Measurements from ENCODE around the gene TNFAIP1. TPM values are rescaled to one million over a fixed set of nuclear protein-coding genes. Genes with fewer than 3 reads are reported as not detected.

The TNFAIP1 gene
- total RNA-seq, 2 donors from 2014 or later = 29.6 to 39.8 TPM

DNA sequence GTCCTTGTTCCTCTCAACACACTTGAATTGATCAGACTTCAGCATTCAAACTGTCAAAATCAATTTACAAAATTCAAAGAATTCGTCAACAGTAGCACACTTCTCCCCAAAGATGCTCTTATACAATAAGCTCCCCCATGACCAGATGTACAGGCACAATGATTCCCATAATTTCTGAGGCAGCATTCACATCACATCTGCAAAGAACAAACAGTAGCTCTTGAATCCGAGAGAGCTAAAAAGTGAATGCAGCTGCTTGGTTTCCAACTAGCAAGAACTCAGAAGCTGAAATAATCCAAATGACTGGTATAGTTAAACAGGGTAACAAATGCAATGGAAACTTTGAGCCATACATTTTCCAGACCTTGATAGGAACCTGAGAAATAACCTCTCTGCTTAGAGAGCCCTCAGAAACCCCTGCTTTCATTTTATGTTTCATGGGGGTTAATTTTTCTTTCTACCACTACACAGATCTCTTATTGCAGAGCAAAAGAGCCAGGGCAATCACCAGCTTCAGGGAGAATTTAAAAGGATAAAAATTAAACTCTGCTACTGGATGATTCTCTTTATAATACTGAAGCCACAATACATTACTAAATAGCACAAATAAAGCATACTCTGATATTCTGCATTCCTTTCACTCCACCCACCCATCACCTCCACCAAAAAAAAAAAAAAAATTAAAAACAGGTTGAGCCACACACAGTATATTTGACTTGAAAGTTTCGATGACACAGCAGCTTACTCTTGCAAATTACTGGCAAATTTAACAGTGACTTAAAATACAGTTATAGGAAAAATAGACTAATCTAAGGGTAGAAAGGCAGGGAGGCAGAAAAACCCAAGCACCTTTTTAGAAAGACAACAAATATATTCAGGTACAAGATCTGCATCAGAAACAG is 39.6 kb upstream of the TNFAIP1 start:
- Histone ChIP-seq H3K27ac (no peak overlapping the region), H3K9me3 (no peaks in the 10 kb centered on the region), H3K9ac (ENCODE audit: low read depth in 2 of 2, low read length in 2 of 2) (no peak overlapping the region), H3K4me1 (no peaks in the 10 kb centered on the region), H3K4me3 (no peak overlapping the region), H3K36me3 (no peaks in the 10 kb centered on the region), H3K27me3 (peaks cover 4% of the 10 kb centered on the region)
- TF ChIP-seq, protein P1, sequence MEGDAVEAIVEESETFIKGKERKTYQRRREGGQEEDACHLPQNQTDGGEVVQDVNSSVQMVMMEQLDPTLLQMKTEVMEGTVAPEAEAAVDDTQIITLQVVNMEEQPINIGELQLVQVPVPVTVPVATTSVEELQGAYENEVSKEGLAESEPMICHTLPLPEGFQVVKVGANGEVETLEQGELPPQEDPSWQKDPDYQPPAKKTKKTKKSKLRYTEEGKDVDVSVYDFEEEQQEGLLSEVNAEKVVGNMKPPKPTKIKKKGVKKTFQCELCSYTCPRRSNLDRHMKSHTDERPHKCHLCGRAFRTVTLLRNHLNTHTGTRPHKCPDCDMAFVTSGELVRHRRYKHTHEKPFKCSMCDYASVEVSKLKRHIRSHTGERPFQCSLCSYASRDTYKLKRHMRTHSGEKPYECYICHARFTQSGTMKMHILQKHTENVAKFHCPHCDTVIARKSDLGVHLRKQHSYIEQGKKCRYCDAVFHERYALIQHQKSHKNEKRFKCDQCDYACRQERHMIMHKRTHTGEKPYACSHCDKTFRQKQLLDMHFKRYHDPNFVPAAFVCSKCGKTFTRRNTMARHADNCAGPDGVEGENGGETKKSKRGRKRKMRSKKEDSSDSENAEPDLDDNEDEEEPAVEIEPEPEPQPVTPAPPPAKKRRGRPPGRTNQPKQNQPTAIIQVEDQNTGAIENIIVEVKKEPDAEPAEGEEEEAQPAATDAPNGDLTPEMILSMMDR (IDR thresholded peaks at IDR 0.05) = no peak
- intact Hi-C loops (cut with DNase I) = no loop called here
- DNase-seq = no peak

DNA sequence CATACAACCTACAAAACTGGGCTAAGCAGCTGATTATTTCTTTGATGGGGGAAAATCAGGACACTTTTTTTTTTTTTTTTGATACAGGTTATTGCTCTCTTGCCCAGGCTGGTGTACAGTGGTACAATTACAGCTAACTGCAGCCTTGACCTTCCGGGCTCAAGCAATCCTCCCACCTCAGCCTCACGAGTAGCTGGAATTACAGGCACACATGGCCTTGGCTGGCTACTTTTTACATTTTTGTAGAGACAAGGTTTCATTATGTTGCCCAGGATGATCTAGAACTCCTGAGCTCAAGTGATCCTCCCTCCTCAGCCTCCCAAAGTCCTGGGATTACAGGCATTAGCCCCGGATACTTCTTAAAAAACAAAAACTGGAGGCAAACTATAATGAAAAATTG is 37.1 kb upstream of the TNFAIP1 start:
- no peak overlapping the region for H3K4me3 ChIP-seq
- TF ChIP-seq, protein P1 (IDR thresholded peaks at IDR 0.05) = no peak
- H3K27ac ChIP-seq = no peak overlapping the region
- H3K27me3 ChIP-seq = peaks cover 4% of the 10 kb centered on the region
- intact Hi-C loops (cut with DNase I) = no loop called here
- no peak for DNase-seq
- no peaks in the 10 kb centered on the region for H3K36me3 ChIP-seq
- H3K9ac ChIP-seq (ENCODE audit: low read depth in 2 of 2, low read length in 2 of 2) = no peak overlapping the region
- no peaks in the 10 kb centered on the region for H3K4me1 ChIP-seq
- H3K9me3 ChIP-seq = no peaks in the 10 kb centered on the region

DNA sequence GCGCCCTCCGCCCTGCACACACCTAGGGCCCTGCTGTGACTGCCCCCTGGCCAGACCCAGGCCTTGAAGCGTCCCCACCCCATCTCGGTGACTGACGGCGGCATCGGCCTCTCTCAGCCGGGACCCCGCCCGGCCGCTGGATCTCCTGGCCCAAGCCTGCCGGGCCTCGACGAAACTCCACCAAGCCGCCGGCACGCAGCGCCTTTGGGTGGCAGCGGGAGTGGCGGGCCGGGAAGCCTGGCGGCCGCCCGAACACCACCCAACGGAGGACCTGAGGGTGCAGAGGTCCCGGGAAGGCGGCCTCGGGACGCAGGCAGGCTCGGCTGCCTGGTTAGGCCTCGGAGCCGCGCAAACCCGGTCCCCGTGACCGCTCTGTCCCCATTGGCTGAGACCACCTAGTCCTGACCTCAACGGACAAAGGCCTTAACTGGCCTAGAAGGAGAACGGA is 28.6 kb upstream of the TNFAIP1 start:
- Histone ChIP-seq H3K9me3 (no peaks in the 10 kb centered on the region), H3K27ac (no peak overlapping the region), H3K4me3 (no peak overlapping the region), H3K27me3 (no peaks in the 10 kb centered on the region), H3K36me3 (no peaks in the 10 kb centered on the region), H3K4me1 (no peaks in the 10 kb centered on the region), H3K9ac (ENCODE audit: low read depth in 2 of 2, low read length in 2 of 2) (no peak overlapping the region)
- TF ChIP-seq, protein P1 (IDR thresholded peaks at IDR 0.05) = no peak
- intact Hi-C loops (cut with DNase I) = no loop called here
- no peak for DNase-seq

DNA sequence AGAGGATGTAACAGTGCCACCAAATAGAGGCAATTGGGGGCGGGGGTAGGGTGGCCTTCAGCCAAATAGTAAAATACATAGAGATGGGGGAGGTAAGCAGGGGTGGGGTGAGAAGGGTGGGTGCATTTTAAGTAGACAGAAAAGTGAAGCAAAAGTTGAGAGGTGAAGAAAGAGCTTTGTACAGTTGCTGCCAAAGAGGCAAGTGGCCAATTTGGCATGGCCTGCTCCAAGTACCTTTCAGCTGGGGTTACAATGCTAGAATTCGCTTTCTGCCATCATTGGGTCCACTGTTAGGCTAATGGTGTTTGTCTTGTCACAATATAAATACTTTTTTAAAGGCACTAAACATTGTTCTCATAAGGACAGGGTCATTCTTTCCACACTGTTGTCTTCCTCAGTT is 21.7 kb upstream of the TNFAIP1 start:
- no peak overlapping the region for H3K4me3 ChIP-seq
- TF ChIP-seq, protein P1 (IDR thresholded peaks at IDR 0.05) = no peak
- H3K27ac ChIP-seq = no peak overlapping the region
- no peaks in the 10 kb centered on the region for H3K36me3 ChIP-seq
- H3K4me1 ChIP-seq = no peaks in the 10 kb centered on the region
- H3K27me3 ChIP-seq = no peaks in the 10 kb centered on the region
- intact Hi-C loops (cut with DNase I) = no loop called here
- no peak overlapping the region for H3K9ac ChIP-seq (ENCODE audit: low read depth in 2 of 2, low read length in 2 of 2)
- H3K9me3 ChIP-seq = no peaks in the 10 kb centered on the region
- DNase-seq = no peak

DNA sequence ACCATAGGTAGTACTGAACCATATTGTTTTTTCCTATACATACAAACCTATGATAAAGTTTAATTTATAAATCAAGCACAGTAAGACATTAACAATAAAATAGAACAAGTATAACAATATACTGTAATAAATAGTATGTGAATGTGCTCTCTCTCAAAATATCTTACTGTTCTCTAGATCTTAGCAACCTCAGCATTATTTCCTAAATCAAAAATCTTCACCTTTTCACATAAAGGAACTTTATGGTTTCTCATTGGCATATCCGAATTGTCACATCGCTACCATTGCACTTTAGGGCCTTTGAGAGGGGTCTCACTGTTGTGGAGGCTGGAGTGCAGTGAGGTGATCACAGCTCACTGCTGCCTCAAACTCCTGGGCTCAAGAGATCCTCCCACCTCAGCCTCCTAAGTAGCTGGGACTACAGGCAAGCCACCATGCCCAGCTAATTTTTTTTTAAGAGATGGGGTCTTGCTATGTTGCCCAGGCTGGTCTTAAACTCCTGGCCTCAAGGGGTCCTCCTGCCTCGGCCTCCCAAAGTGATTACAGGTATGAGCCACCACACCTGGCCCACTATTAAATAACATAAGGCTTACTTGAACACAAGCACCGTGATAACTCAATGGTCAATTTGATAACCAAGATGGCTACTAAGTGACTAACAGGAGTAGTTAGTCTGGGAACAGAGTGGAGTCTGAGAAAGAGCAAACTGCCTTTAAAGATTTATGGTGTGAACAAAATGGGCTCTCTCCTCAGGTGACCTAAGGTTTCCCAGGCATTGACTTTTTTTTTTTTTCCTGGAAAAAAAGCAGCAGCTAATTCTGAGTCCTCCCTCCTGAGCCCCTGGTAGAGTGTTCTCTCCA is 19.5 kb upstream of the TNFAIP1 start:
- intact Hi-C loops (cut with DNase I) = no loop called here

More for the DNA sequence above, 19.5 kb upstream of the TNFAIP1 start:
- H3K27me3 ChIP-seq = no peaks in the 10 kb centered on the region
- no peak overlapping the region for H3K27ac ChIP-seq
- TF ChIP-seq, protein P1 (IDR thresholded peaks at IDR 0.05) = no peak
- no peaks in the 10 kb centered on the region for H3K36me3 ChIP-seq
- H3K4me1 ChIP-seq = no peaks in the 10 kb centered on the region
- no peak overlapping the region for H3K9ac ChIP-seq (ENCODE audit: low read depth in 2 of 2, low read length in 2 of 2)
- no peak overlapping the region for H3K4me3 ChIP-seq
- DNase-seq = no peak
- no peaks in the 10 kb centered on the region for H3K9me3 ChIP-seq

Data from colonic mucosa (tissue), 4 donors.